HG03139 (cell line): ENCODE data around the gene E2F4.

Source experiments
- ATAC-seq: cut with Tn5 transposase; IDR thresholded peaks from one replicate; pipeline ENCODE4 v1.9.1; 2021; ENCODE audit not compliant: unreplicated experiment

Gene E2F4

GRCh38 chr16:67157892-67158635, 33.9 kb upstream of the E2F4 start:
- ATAC-seq, result no peak

- no peak for ATAC-seq
These were observed 33.0 kb upstream of the E2F4 start for GRCh38 chr16:67158637-67159600.

DNA sequence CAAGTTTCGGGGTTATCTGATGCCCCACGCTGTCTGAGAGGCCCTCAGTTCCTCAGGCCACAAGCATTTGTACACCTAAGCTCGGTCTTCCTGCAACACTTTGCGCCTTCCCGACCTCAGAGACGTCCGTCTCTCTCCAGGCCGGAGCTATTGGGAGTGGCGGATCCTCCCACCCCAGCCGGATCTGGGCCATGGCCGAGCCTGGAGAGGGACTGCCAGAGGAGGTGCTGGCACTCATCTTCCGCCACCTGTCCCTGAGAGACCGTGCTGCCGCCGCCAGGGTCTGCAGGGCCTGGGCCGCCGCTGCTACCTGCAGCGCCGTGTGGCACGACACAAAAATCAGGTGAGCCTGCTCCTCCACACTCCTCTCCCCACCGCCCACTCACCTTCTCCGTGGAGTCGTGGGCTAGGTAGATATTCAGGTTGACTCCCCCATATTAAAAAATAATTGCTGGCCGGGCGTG, 30.3 kb upstream of the E2F4 start:
- ATAC-seq, result no peak

DNA sequence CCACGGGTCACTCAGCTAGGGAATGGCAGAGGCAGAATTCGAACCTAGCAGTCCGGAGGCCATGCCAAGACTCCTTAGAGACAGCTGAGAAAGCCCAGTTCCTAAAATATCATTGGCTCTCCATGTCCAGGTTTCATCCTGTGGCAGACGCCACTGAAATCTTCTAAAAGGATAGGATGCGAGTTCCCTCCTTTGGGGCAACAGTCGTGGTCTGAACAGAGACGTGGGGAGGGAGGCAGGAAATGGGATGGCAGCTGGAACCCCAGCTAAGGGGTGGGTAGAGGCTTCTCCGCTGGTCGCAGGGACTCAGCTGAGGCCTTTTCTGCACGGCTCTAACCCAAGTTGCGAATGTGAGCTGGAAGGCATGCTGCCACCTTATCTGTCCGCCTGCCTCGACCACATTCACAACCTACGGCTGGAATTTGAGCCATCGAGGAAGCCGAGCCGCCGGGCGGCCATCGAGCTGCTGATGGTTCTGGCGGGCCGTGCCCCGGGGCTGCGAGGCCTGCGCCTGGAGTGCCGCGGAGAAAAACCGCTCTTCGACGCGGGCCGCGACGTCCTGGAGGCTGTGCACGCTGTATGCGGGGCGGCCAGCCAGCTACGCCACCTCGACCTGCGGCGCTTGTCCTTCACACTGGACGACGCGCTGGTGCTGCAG, 29.3 kb upstream of the E2F4 start:
- no peak for ATAC-seq

DNA sequence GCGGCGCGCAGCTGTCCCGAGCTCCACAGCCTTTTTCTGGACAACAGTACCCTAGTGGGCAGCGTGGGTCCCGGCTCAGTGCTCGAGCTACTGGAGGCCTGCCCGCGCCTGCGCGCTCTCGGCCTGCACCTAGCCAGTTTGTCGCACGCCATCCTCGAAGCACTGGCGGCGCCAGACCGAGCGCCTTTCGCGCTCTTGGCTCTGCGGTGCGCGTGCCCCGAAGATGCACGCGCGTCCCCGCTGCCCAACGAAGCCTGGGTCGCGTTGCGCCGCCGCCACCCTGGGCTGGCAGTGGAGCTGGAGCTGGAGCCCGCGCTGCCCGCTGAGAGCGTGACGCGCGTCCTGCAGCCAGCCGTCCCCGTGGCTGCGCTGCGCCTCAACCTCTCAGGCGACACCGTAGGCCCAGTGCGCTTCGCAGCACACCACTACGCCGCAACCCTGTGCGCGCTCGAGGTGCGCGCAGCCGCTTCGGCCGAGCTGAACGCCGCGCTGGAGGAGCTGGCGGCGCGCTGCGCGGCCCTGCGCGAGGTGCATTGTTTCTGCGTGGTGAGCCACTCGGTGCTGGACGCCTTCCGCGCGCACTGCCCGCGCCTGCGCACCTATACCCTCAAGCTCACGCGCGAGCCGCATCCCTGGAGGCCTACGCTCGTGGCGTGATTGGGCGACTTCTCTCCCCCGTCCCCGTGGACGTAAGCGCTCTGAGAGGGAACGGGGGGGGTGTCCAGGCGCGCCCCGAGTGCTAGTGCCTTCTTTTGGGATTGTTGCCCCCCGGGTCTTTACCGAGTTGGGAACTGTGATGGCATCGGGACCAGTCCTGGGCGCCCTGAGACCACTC, 28.6 kb upstream of the E2F4 start:
- no peak for ATAC-seq

DNA sequence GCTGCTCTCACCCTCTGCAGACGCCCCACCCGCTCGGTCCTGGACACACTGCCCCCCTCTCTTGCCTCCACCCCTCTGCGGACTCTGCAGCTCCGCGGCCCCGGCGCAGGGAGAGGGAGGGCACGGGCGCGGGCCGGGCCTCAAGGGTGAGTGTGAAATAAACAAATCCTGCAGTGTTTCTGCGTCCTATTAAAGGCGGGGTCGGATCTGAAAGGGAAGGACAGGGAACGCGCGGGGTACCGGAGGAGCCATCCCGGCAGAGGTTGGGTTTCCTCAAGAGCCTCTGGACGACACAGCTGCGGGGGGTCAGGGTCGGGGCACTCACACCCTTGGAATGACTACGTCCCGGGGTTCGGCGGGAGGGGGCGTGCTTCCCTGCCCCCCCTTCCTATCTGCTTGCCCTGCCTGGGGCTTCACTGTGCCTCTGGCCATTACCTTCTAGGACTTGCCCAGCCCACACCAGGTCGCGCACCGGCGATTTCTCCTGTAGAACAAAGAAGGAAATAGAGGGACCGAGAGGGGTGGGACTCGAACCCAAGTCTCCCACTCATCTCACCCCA, 27.9 kb upstream of the E2F4 start:
- no peak for ATAC-seq

DNA sequence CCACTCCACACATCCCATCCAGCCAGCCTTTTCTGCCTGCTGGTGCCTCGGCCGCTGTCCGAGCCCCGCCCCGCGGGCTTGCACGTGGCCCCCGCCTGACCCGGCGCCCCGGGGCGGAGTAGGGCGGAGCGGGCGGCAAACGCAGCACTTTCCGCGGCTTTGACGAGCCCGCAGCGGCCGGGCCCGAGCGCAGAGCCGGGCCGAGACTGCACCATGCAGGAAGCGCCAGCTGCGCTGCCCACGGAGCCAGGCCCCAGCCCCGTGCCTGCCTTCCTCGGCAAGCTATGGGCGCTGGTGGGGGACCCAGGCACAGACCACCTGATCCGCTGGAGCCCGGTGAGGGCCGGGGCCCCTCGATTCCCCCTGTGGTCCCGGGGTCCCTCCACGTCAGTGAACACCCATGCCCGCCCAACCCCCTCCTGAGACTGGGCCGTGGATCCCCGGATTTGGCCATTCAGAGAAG, 27.3 kb upstream of the E2F4 start, which contains the start of gene HSF4:
Gene HSF4 (plus strand): TSS at position 147 of the 463 bp plus-strand sequence. CDS start 67 bp downstream, at position 214.
- no peak for ATAC-seq

- no peak for ATAC-seq
These were observed 26.6 kb upstream of the E2F4 start for GRCh38 chr16:67165121-67166078.

- ATAC-seq, result no peak
These were observed 25.8 kb upstream of the E2F4 start for GRCh38 chr16:67166110-67166547.

- no peak for ATAC-seq
These were observed 25.3 kb upstream of the E2F4 start for GRCh38 chr16:67166598-67167168.

DNA sequence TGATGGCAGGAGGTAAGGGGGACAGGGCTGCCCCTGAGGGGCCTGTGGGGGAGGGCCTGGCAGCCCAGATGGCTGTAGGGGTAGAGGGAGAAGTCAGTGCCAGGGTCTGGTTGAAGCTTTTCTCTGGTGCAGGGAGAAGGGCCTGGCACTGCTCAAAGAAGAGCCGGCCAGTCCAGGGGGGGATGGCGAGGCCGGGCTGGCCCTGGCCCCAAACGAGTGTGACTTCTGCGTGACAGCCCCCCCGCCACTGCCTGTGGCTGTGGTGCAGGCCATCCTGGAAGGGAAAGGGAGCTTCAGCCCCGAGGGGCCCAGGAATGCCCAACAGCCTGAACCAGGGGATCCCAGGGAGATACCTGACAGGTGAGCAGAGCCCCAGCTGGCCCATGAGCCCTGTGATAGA, 24.4 kb upstream of the E2F4 start:
- ATAC-seq, result no peak

DNA sequence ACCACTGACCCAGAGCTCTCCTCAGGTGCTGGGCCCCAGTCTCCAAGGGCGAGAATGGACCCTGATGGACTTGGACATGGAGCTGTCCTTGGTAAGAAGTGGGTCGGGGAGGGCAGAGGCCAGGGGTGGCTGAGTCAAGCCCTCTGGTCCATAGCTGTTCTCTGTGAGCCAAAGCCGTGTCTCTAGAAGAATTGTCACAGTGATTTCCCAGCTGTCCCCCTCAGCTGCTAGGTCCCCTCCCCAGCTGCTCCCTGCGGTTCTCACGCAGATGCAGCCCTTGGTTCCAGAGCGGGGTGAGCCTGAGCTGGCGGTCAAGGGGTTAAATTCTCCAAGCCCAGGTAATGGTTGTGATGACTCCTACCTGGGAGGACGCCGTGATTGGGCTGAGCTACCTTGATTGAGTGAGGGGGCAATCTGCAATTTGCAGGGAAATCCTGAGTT, 22.9 kb upstream of the E2F4 start:
- no peak for ATAC-seq

DNA sequence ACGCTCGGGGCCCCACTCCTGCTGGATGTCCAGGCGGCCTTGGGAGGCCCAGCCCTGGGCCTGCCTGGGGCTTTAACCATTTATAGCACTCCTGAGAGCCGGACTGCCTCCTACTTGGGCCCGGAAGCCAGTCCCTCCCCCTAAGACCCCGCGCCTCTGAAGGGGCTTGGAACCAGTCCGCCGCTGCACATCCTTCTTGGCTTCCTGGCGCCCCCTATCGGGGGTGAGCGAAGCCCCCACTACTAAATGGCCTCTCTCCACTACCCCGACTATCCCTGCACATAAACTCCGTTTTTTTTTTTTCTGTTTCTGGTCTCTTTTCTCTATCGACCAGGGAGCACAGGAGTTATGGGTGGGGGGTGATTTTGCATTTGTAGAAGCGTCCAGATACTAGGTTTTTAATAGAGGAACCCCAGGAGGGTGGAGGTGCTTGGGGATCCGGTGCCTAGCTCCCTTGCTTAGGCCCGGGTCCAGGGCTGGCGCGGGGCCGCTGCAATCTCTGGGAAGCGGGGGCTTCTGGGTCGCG, 22.2 kb upstream of the E2F4 start:
- no peak for ATAC-seq

GRCh38 chr16:67170168-67170948, 21.6 kb upstream of the E2F4 start, which contains the start of gene NOL3:
TSS of gene NOL3 (plus strand) at chr16:67170538.
- ATAC-seq, result peak; percentile 36

DNA sequence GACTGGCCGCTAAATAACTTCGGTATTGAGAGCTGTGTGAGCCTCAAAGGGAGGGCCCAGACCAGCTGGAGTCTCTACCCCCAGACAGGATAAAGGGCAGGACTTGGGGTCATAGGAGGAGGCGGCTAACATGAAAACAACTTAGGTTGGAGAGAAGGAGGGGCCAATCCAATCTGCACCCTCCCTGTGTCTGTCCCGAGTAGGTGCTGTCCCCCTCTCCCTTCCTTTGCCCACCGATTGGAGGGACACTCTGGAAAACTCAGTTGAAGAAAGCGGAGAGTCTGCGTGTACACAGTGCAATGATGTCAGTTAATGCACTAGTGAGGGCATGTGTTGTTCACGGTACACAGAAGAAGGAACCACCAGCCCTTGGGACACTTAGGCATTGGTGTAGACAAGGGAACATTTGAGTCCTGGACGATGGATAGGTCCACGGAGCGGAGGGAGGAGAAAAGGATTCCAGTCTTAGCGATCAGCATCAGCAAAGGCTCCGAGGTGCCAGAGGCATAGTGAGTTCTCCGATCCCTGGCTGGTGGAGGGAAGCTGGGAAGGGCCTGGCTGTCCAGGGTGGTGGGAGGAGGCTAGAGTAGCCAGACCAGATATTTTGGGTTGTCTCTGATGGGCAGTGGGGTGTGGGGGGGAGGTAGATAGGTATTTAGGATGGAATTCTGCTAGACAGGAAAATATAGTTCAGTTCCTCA, 20.9 kb upstream of the E2F4 start:
- ATAC-seq, result peak; percentile 4

- no peak for ATAC-seq
These were observed 18.6 kb upstream of the E2F4 start for GRCh38 chr16:67173323-67173722.
